Lower lobe of right lung (tissue), 2 donors: ENCODE data around the gene RASSF8. TPM values are rescaled to one million over a fixed set of nuclear protein-coding genes. Genes with fewer than 3 reads are reported as not detected.

Experiments
- ATAC-seq, 2 donors: fragments of 200-7000 bp; cut with Tn5 transposase; one replicate each; pipeline ENCODE4 v1.9.1; 2020 to 2022; ENCODE audit warnings: mild to moderate bottlenecking in 2 of 2, moderate library complexity in 2 of 2
- DNase-seq: peaks from one replicate; pipeline ENCODE4 v3.0.0-alpha.2; 2020
- H3K27ac ChIP-seq: fragments of 200-600 bp; one replicate; pipeline ENCODE4 v1.8.0; 2022
- H3K27me3 ChIP-seq: fragments of 200-600 bp; one replicate; pipeline ENCODE4 v1.8.0; 2022; ENCODE audit warnings: low read depth
- H3K36me3 ChIP-seq: fragments of 200-600 bp; one replicate; pipeline ENCODE4 v1.8.0; 2022; ENCODE audit warnings: mild to moderate bottlenecking
- H3K4me1 ChIP-seq: fragments of 200-600 bp; one replicate; pipeline ENCODE4 v1.8.0; 2022
- H3K4me3 ChIP-seq: fragments of 200-600 bp; one replicate; pipeline ENCODE4 v1.8.0; 2022; ENCODE audit warnings: mild to moderate bottlenecking
- H3K9me3 ChIP-seq: fragments of 200-600 bp; one replicate; pipeline ENCODE4 v1.8.0; 2022
- CTCF ChIP-seq: fragments of 200-600 bp; IDR thresholded peaks from one replicate; pipeline ENCODE4 v1.8.0; 2022; ENCODE audit warnings: antibody characterized with exemption, mild to moderate bottlenecking
- intact Hi-C: fragments of 100-400 bp; cut with DNase I; formaldehyde crosslinking; loops from one replicate; pipeline ENCODE4 v1.11.0; 2022
- total RNA-seq: library from RNA; stranded (reverse); fragmentation: NEBNext Ultra II Directional; extraction: Animal tissue kit (Norgen Biotek cat#: 25700); gene quantifications from one replicate; pipeline ENCODE4 v1.2.1, GENCODE V29; 2021
- donor health status: DM: no; HTN: yes; CAD: no; lungs with severe emphysema.

Gene RASSF8
- total RNA-seq, 1 donor from 2014 or later = 62.1 TPM

DNA sequence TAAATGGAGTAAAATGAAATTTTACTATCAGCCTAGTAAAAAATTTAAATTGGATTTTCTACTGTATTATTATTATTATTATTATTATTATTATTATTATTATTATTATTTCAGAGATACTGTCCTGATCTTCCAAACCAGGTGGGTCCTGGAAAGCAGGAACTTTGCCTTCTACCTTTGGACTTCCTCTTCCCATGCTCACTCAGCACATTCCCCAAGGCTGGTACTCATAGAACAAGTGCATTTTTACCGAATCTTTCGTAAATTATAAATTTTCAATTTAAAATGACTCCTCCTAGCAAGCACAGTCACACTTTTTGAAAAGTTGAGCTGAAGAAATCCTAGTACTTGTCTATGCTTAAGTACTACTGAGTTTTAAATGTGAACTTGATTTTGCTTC lies 136.7 kb downstream of the RASSF8 start:
- Histone ChIP-seq H3K4me3 (no peak overlapping the region), H3K9me3 (no peaks in the 10 kb centered on the region), H3K4me1 (peaks cover 7% of the 10 kb centered on the region), H3K27ac (no peak overlapping the region), H3K27me3 (no peaks in the 10 kb centered on the region), H3K36me3 (no peaks in the 10 kb centered on the region)
- no peak for DNase-seq
- TF ChIP-seq CTCF = no peak
- intact Hi-C loops = no loop called here
- ATAC-seq = no peak

- intact Hi-C loops = no loop called here
- no peak for ATAC-seq
- TF ChIP-seq CTCF = no peak
- H3K4me1 ChIP-seq = peaks cover 7% of the 10 kb centered on the region
- H3K36me3 ChIP-seq = no peaks in the 10 kb centered on the region
- H3K4me3 ChIP-seq = no peak overlapping the region
- DNase-seq = no peak
- H3K9me3 ChIP-seq = no peaks in the 10 kb centered on the region
- no peaks in the 10 kb centered on the region for H3K27me3 ChIP-seq
- no peak overlapping the region for H3K27ac ChIP-seq
Measured at GRCh38 chr12:26096036-26096435, 137.6 kb downstream of the RASSF8 start.

- DNase-seq (peak; percentile 69), ATAC-seq (peak; percentile 93)
- intact Hi-C loops = no loop called here
- Histone ChIP-seq H3K36me3 (no peaks in the 10 kb centered on the region), H3K27me3 (no peaks in the 10 kb centered on the region), H3K27ac (no peak overlapping the region), H3K4me1 (peaks cover 7% of the 10 kb centered on the region), H3K4me3 (no peak overlapping the region), H3K9me3 (no peaks in the 10 kb centered on the region)
- TF ChIP-seq CTCF = peak; percentile 96
Measured at GRCh38 chr12:26097046-26097878, 138.8 kb downstream of the RASSF8 start.

GRCh38 chr12:26100666-26101349 lies 142.3 kb downstream of the RASSF8 start:
- Histone ChIP-seq H3K4me3 (no peak overlapping the region), H3K9me3 (no peaks in the 10 kb centered on the region), H3K4me1 (peaks cover 7% of the 10 kb centered on the region), H3K36me3 (no peaks in the 10 kb centered on the region), H3K27me3 (no peaks in the 10 kb centered on the region), H3K27ac (peak overlapping the region; percentile 26)
- intact Hi-C loops = no loop called here
- no peak for TF ChIP-seq CTCF
- DNase-seq (no peak), ATAC-seq (peak in 1 of 2 donors; percentile 20)

DNA sequence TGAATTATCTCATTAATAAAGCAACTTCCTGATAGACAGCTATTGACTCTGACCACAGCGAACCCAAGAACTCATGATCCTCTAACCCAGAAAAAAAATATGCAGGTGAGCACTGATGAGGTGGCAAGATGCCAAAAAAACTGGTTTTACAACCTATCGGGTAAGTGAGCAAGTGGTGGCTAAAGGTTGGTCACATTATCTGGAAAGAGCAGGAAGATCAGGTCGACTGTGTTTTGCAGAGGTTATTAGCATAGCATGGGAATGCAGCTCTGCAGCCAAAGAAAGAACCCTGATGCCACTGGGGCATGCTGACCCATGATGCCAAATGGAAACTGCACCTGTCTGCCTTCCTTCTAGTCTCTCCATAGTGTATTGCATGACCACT lies 142.9 kb downstream of the RASSF8 start:
- Histone ChIP-seq H3K4me3 (no peak overlapping the region), H3K27me3 (no peaks in the 10 kb centered on the region), H3K4me1 (peaks cover 7% of the 10 kb centered on the region), H3K27ac (peak overlapping the region; percentile 26), H3K9me3 (no peaks in the 10 kb centered on the region), H3K36me3 (no peaks in the 10 kb centered on the region)
- ATAC-seq (peak; percentile 55 to 72), DNase-seq (no peak)
- intact Hi-C loops = no loop called here
- TF ChIP-seq CTCF = no peak
